Loucy (cell line): ENCODE results near the gene SLAMF1.
"Not testable (repeated sequence)": the region's sequence is repeated elsewhere in the genome, so short reads cannot be mapped to it uniquely, and the experiment has no call there.

Source experiments
- EZH2phosphoT487 ChIP-seq: fragments of 200-600 bp; IDR thresholded peaks from 2 replicates; pipeline ENCODE4 v1.6.1; 2018; ENCODE audit warnings: antibody characterized with exemption, mild to moderate bottlenecking, moderate library complexity, borderline replicate concordance
- TF ChIP-seq, protein P1 (sequence below): fragments of 200-600 bp; sonication (generic); conservative IDR thresholded peaks from 2 replicates; pipeline ENCODE4 v1.5.1; 2014; ENCODE audit warnings: mild to moderate bottlenecking, antibody characterized with exemption, low read length

DNA sequence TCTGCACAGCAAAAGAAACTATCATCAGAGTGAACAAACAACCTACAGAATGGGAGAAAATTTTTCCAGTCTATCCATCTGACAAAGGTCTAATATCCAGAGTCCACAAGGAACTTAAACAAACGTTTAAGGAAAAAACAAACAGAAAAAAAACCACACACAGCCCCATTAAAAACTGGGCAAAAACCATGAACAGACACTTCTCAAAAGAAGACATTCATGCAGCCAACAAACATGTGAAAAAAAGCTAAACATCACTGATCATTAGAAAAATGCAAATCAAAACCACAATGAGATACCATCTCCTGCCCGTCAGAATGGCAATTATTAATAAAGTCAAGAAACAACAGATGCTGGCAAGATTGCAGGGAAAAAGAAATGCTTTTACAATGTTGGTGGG lies 84.1 kb downstream of the SLAMF1 start:
- TF ChIP-seq, protein P1, sequence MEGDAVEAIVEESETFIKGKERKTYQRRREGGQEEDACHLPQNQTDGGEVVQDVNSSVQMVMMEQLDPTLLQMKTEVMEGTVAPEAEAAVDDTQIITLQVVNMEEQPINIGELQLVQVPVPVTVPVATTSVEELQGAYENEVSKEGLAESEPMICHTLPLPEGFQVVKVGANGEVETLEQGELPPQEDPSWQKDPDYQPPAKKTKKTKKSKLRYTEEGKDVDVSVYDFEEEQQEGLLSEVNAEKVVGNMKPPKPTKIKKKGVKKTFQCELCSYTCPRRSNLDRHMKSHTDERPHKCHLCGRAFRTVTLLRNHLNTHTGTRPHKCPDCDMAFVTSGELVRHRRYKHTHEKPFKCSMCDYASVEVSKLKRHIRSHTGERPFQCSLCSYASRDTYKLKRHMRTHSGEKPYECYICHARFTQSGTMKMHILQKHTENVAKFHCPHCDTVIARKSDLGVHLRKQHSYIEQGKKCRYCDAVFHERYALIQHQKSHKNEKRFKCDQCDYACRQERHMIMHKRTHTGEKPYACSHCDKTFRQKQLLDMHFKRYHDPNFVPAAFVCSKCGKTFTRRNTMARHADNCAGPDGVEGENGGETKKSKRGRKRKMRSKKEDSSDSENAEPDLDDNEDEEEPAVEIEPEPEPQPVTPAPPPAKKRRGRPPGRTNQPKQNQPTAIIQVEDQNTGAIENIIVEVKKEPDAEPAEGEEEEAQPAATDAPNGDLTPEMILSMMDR: not testable (repeated sequence)
- TF ChIP-seq EZH2phosphoT487: not testable (repeated sequence)
